Erythroblast (primary cell): ENCODE results near the gene COX6A1.

Experiments used
- GATA1 ChIP-seq: IDR thresholded peaks from 2 replicates; pipeline ENCODE4 v1.6.1; 2011; ENCODE audit warnings: low read depth, mild to moderate bottlenecking, control low read depth, low read length, moderate library complexity
- POLR2A ChIP-seq: IDR thresholded peaks from 2 replicates; pipeline ENCODE4 v1.6.1; 2011; ENCODE audit warnings: mild to moderate bottlenecking, low read length

GRCh38 chr12:120469450-120470149, 31.7 kb downstream of the COX6A1 start, which contains the start of gene SRSF9:
- peak; percentile 88 for TF ChIP-seq POLR2A
- TF ChIP-seq GATA1 = no peak
